HepG2 (cell line): Measurements from ENCODE around the gene SETD1B. TPM values are rescaled to one million over a fixed set of nuclear protein-coding genes. Genes with fewer than 3 reads are reported as not detected.

ENCODE experiments used
- CEBPB ChIP-seq: IDR thresholded peaks from 2 replicates; pipeline ENCODE4 v1.6.1; 2011; ENCODE audit warnings: low read depth, low read length, improper control_type of control experiment, borderline replicate concordance
- FOXA3 ChIP-seq: IDR thresholded peaks from 2 replicates; pipeline ENCODE4 v1.6.1; 2016; ENCODE audit warnings: missing genetic modification reagents, missing compliant biosample characterization
- GLI4 ChIP-seq: sonication (generic); formaldehyde crosslinking; IDR thresholded peaks from 2 replicates; pipeline ENCODE4 v1.5.1; 2020; ENCODE audit warnings: missing genetic modification reagents, mild to moderate bottlenecking, moderate library complexity, borderline replicate concordance
- HMGA1 ChIP-seq: sonication (generic); formaldehyde crosslinking; conservative IDR thresholded peaks from 2 replicates; pipeline ENCODE4 v1.4.0; 2020; ENCODE audit warnings: missing genetic modification reagents
- MIER3 ChIP-seq: IDR thresholded peaks from 2 replicates; pipeline ENCODE4 v1.6.1; 2016; ENCODE audit warnings: missing compliant biosample characterization, borderline replicate concordance
- SIN3B ChIP-seq: fragments of 150-350 bp; IDR thresholded peaks from 2 replicates; pipeline ENCODE4 v1.6.1; 2014; ENCODE audit warnings: low read length
- TGIF2 ChIP-seq: IDR thresholded peaks from 2 replicates; pipeline ENCODE4 v1.6.1; 2016; ENCODE audit warnings: control low read depth, missing compliant biosample characterization
- U2AF1 ChIP-seq: fragments of 200-400 bp; formaldehyde crosslinking; optimal IDR thresholded peaks from 2 replicates; pipeline ENCODE3; 2017; ENCODE audit warnings: mild to moderate bottlenecking, low read depth, low read length
- ZBTB7A ChIP-seq: sonication (generic); formaldehyde crosslinking; IDR thresholded peaks from 2 replicates; pipeline ENCODE4 v1.8.0; 2022; ENCODE audit warnings: mild to moderate bottlenecking, missing genetic modification reagents
- ZNF101 ChIP-seq: sonication (generic); formaldehyde crosslinking; IDR thresholded peaks from 2 replicates; pipeline ENCODE4 v1.4.0; 2020; ENCODE audit warnings: mild to moderate bottlenecking, low read depth, missing genetic modification reagents, borderline replicate concordance
- ZNF317 ChIP-seq: sonication (generic); formaldehyde crosslinking; IDR thresholded peaks from 2 replicates; pipeline ENCODE4 v1.5.0; 2020; ENCODE audit warnings: mild to moderate bottlenecking, missing genetic modification reagents
- ZNF720 ChIP-seq: sonication (generic); formaldehyde crosslinking; IDR thresholded peaks from 2 replicates; pipeline ENCODE4 v1.4.0; 2020; ENCODE audit warnings: missing genetic modification reagents
- polyA plus RNA-seq, 8 experiments: library from polyadenylated mRNA; depleted of rRNA in 3 of 8; stranded (reverse) in 7 of 8; unstranded in 1 of 8; fragments of >200 nt; fragmentation: Illumina TruSeq in 4 of 8; extraction: Trizol in 4 of 8; gene quantifications; 2 replicates each; pipeline versions ENCODE4 v1.2.1 to v1.2.3, GENCODE V29; 2011 to 2016; ENCODE audit warnings: low read depth in 4 of 8, missing spikeins in 1 of 8, mixed read lengths in 1 of 8; ENCODE audit not compliant: insufficient read depth in 1 of 8
- total RNA-seq, 5 experiments: library from RNA; depleted of rRNA; stranded (reverse); fragments of >200 nt; fragmentation: Illumina TruSeq; extraction: Trizol; gene quantifications; 2 replicates each; pipeline ENCODE4 v1.2.3, GENCODE V29; 2016; ENCODE audit warnings: low read depth in 1 of 5
- TF ChIP-seq, protein P1 (sequence below): sonication (generic); formaldehyde crosslinking; IDR thresholded peaks from 2 replicates; pipeline ENCODE4 v1.4.0; 2020; ENCODE audit warnings: missing genetic modification reagents
- TF ChIP-seq, protein P2 (sequence below): sonication (generic); formaldehyde crosslinking; IDR thresholded peaks from 2 replicates; pipeline ENCODE4 v1.5.0; 2020; ENCODE audit warnings: mild to moderate bottlenecking, missing genetic modification reagents, borderline replicate concordance
- TF ChIP-seq, protein P3 (sequence below): sonication (generic); formaldehyde crosslinking; IDR thresholded peaks from 2 replicates; pipeline ENCODE4 v1.4.0; 2020; ENCODE audit warnings: mild to moderate bottlenecking, low read depth, missing genetic modification reagents
- TF ChIP-seq, protein P4 (sequence below): sonication (generic); formaldehyde crosslinking; IDR thresholded peaks from 2 replicates; pipeline ENCODE4 v1.4.0; 2020; ENCODE audit warnings: missing genetic modification reagents, borderline replicate concordance

SETD1B gene
- total and polyA plus RNA-seq, 2 of the 13 experiments (the other 11 are each of a cell fraction or from before 2014, with no cell fraction given), result 1.1 to 1.4 TPM

DNA sequence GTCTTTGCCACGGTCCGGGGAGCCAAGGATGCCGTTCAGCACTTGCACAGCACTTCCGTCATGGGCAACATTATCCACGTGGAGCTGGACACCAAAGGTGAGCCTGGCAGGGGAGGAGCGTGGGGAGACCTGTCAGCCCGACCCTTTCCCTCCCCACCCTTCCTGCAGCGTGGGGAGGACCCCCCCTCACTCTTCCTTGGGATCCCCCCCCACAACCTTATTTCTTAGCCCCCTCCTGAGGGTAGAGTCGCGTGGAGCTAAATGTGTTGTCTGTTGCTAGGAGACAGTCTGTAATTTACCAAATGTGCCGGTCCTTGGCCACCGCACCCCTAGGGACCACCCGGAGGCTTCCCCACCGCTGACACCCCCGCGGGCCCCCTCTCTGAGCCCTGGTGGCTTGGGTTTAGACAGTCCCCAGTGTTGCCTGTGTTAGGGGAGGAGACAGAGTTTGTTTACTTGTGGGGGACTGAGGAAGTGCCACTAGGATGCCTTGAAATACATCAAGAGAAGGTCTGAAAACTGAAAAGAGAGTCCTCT lies 2.3 kb downstream of the SETD1B start (continued):
- TF ChIP-seq CEBPB (no peak), HMGA1 (no peak), U2AF1 (no peak), FOXA3 (CRISPR knock-in tag) (no peak), ZNF317 (CRISPR knock-in tag) (no peak), GLI4 (CRISPR knock-in tag) (no peak), MIER3 (CRISPR knock-in tag) (no peak), TGIF2 (CRISPR knock-in tag) (0 out of 2 replicates have a peak, but pooled peaks have one; percentile 39), ZNF720 (CRISPR knock-in tag) (no peak), ZNF101 (no peak), SIN3B (no peak), ZBTB7A (CRISPR knock-in tag) (no peak)
- TF ChIP-seq, protein P1, sequence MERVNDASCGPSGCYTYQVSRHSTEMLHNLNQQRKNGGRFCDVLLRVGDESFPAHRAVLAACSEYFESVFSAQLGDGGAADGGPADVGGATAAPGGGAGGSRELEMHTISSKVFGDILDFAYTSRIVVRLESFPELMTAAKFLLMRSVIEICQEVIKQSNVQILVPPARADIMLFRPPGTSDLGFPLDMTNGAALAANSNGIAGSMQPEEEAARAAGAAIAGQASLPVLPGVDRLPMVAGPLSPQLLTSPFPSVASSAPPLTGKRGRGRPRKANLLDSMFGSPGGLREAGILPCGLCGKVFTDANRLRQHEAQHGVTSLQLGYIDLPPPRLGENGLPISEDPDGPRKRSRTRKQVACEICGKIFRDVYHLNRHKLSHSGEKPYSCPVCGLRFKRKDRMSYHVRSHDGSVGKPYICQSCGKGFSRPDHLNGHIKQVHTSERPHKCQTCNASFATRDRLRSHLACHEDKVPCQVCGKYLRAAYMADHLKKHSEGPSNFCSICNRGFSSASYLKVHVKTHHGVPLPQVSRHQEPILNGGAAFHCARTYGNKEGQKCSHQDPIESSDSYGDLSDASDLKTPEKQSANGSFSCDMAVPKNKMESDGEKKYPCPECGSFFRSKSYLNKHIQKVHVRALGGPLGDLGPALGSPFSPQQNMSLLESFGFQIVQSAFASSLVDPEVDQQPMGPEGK (CRISPR knock-in tag), result peak; percentile 56
- TF ChIP-seq, protein P2, sequence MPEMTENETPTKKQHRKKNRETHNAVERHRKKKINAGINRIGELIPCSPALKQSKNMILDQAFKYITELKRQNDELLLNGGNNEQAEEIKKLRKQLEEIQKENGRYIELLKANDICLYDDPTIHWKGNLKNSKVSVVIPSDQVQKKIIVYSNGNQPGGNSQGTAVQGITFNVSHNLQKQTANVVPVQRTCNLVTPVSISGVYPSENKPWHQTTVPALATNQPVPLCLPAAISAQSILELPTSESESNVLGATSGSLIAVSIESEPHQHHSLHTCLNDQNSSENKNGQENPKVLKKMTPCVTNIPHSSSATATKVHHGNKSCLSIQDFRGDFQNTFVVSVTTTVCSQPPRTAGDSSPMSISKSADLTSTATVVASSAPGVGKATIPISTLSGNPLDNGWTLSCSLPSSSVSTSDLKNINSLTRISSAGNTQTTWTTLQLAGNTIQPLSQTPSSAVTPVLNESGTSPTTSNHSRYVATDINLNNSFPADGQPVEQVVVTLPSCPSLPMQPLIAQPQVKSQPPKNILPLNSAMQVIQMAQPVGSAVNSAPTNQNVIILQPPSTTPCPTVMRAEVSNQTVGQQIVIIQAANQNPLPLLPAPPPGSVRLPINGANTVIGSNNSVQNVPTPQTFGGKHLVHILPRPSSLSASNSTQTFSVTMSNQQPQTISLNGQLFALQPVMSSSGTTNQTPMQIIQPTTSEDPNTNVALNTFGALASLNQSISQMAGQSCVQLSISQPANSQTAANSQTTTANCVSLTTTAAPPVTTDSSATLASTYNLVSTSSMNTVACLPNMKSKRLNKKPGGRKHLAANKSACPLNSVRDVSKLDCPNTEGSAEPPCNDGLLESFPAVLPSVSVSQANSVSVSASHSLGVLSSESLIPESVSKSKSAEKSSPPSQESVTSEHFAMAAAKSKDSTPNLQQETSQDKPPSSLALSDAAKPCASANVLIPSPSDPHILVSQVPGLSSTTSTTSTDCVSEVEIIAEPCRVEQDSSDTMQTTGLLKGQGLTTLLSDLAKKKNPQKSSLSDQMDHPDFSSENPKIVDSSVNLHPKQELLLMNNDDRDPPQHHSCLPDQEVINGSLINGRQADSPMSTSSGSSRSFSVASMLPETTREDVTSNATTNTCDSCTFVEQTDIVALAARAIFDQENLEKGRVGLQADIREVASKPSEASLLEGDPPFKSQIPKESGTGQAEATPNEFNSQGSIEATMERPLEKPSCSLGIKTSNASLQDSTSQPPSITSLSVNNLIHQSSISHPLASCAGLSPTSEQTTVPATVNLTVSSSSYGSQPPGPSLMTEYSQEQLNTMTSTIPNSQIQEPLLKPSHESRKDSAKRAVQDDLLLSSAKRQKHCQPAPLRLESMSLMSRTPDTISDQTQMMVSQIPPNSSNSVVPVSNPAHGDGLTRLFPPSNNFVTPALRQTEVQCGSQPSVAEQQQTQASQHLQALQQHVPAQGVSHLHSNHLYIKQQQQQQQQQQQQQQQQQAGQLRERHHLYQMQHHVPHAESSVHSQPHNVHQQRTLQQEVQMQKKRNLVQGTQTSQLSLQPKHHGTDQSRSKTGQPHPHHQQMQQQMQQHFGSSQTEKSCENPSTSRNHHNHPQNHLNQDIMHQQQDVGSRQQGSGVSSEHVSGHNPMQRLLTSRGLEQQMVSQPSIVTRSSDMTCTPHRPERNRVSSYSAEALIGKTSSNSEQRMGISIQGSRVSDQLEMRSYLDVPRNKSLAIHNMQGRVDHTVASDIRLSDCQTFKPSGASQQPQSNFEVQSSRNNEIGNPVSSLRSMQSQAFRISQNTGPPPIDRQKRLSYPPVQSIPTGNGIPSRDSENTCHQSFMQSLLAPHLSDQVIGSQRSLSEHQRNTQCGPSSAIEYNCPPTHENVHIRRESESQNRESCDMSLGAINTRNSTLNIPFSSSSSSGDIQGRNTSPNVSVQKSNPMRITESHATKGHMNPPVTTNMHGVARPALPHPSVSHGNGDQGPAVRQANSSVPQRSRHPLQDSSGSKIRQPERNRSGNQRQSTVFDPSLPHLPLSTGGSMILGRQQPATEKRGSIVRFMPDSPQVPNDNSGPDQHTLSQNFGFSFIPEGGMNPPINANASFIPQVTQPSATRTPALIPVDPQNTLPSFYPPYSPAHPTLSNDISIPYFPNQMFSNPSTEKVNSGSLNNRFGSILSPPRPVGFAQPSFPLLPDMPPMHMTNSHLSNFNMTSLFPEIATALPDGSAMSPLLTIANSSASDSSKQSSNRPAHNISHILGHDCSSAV, result no peak
- TF ChIP-seq, protein P3, sequence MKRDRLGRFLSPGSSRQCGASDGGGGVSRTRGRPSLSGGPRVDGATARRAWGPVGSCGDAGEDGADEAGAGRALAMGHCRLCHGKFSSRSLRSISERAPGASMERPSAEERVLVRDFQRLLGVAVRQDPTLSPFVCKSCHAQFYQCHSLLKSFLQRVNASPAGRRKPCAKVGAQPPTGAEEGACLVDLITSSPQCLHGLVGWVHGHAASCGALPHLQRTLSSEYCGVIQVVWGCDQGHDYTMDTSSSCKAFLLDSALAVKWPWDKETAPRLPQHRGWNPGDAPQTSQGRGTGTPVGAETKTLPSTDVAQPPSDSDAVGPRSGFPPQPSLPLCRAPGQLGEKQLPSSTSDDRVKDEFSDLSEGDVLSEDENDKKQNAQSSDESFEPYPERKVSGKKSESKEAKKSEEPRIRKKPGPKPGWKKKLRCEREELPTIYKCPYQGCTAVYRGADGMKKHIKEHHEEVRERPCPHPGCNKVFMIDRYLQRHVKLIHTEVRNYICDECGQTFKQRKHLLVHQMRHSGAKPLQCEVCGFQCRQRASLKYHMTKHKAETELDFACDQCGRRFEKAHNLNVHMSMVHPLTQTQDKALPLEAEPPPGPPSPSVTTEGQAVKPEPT (CRISPR knock-in tag), result 0 out of 2 replicates have a peak, but pooled peaks have one; percentile 3
- TF ChIP-seq, protein P4, sequence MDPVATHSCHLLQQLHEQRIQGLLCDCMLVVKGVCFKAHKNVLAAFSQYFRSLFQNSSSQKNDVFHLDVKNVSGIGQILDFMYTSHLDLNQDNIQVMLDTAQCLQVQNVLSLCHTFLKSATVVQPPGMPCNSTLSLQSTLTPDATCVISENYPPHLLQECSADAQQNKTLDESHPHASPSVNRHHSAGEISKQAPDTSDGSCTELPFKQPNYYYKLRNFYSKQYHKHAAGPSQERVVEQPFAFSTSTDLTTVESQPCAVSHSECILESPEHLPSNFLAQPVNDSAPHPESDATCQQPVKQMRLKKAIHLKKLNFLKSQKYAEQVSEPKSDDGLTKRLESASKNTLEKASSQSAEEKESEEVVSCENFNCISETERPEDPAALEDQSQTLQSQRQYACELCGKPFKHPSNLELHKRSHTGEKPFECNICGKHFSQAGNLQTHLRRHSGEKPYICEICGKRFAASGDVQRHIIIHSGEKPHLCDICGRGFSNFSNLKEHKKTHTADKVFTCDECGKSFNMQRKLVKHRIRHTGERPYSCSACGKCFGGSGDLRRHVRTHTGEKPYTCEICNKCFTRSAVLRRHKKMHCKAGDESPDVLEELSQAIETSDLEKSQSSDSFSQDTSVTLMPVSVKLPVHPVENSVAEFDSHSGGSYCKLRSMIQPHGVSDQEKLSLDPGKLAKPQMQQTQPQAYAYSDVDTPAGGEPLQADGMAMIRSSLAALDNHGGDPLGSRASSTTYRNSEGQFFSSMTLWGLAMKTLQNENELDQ (CRISPR knock-in tag), result no peak
